GM23248 (cell line): Measurements from ENCODE around the gene PLAC1. TPM values are rescaled to one million over a fixed set of nuclear protein-coding genes. Genes with fewer than 3 reads are reported as not detected.

Experiments
- DNase-seq: peaks from one replicate; pipeline ENCODE4 v3.0.0-alpha.2; 2015
- H2AFZ ChIP-seq: fragments of 200-600 bp; sonication (generic); 2 replicates; pipeline ENCODE4 v1.6.1; 2016; ENCODE audit warnings: antibody characterized with exemption
- H3F3A ChIP-seq: fragments of 200-600 bp; sonication (generic); 2 replicates; pipeline ENCODE4 v1.6.1; 2016; ENCODE audit warnings: mild to moderate bottlenecking, antibody characterized with exemption, mixed run types; ENCODE audit not compliant: insufficient read depth
- H3K27ac ChIP-seq: fragments of 200-600 bp; sonication (generic); 2 replicates; pipeline ENCODE4 v1.5.1; 2016; ENCODE audit warnings: mild to moderate bottlenecking
- H3K27me3 ChIP-seq: fragments of 200-600 bp; sonication (generic); replicated peaks from 2 replicates; pipeline ENCODE4 v1.6.1; 2016; ENCODE audit warnings: mild to moderate bottlenecking; ENCODE audit not compliant: insufficient read depth
- H3K36me3 ChIP-seq: fragments of 200-600 bp; sonication (generic); 2 replicates; pipeline ENCODE4 v1.6.1; 2016; ENCODE audit warnings: low read depth, mild to moderate bottlenecking
- H3K4me1 ChIP-seq: fragments of 200-600 bp; sonication (generic); 2 replicates; pipeline ENCODE4 v1.6.1; 2016; ENCODE audit warnings: mild to moderate bottlenecking; ENCODE audit not compliant: insufficient read depth
- H3K4me2 ChIP-seq: fragments of 200-600 bp; sonication (generic); one replicate; pipeline ENCODE4 v1.6.1; 2016; ENCODE audit warnings: mild to moderate bottlenecking; ENCODE audit not compliant: unreplicated experiment
- H3K4me3 ChIP-seq: fragments of 200-600 bp; sonication (generic); 2 replicates; pipeline ENCODE4 v1.5.1; 2016; ENCODE audit warnings: mild to moderate bottlenecking
- H3K79me2 ChIP-seq: fragments of 200-600 bp; sonication (generic); 2 replicates; pipeline ENCODE4 v1.6.1; 2016; ENCODE audit warnings: mild to moderate bottlenecking; ENCODE audit not compliant: insufficient read depth
- H3K9ac ChIP-seq: fragments of 200-600 bp; sonication (generic); 2 replicates; pipeline ENCODE4 v1.6.1; 2016; ENCODE audit warnings: mild to moderate bottlenecking
- H3K9me2 ChIP-seq: fragments of 200-600 bp; sonication (generic); 2 replicates; pipeline ENCODE4 v1.6.1; 2016; ENCODE audit warnings: mixed run types, mild to moderate bottlenecking, moderate library complexity; ENCODE audit not compliant: insufficient read depth
- H3K9me3 ChIP-seq: fragments of 200-600 bp; sonication (generic); one replicate; pipeline ENCODE4 v1.6.1; 2017; ENCODE audit warnings: low read depth
- H4K20me1 ChIP-seq: fragments of 200-600 bp; sonication (generic); 2 replicates; pipeline ENCODE4 v1.6.0; 2016; ENCODE audit not compliant: insufficient read depth
- EZH2 ChIP-seq: fragments of 200-600 bp; sonication (generic); IDR thresholded peaks from 2 replicates; pipeline ENCODE4 v1.6.1; 2018; ENCODE audit warnings: antibody characterized with exemption, mild to moderate bottlenecking; ENCODE audit not compliant: insufficient read depth, poor library complexity, severe bottlenecking
- EZH2phosphoT487 ChIP-seq: fragments of 200-600 bp; sonication (generic); IDR thresholded peaks from 2 replicates; pipeline ENCODE4 v1.6.1; 2018; ENCODE audit warnings: antibody characterized with exemption, moderate library complexity, mild to moderate bottlenecking, low read depth; ENCODE audit not compliant: insufficient read depth
- WGBS, 2 experiments: methylation state at CpG; one replicate each; pipeline ENCODE4 v1.1.6; 2015 to 2017; ENCODE audit warnings: low lambda C conversion rate in 2 of 2, low coverage in 1 of 2; ENCODE audit errors: missing lambda C conversion rate in 2 of 2; 5-methylcytosine and 5-hydroxymethylcytosine counted together
- in situ Hi-C: fragments of 300-500 bp; cut with MboI; formaldehyde crosslinking; loops from 2 replicates; pipeline ENCODE4 v1.15.0; 2020
- polyA plus RNA-seq: library from polyadenylated mRNA; unstranded; fragments of >200 nt; fragmentation: Nextera tagmentation; extraction: Ambion mirVana; gene quantifications from 2 replicates; pipeline ENCODE4 v1.2.1, GENCODE V29; 2016
- total RNA-seq: library from RNA; depleted of rRNA; stranded (reverse); fragments of >200 nt; shearing (Covaris generic); gene quantifications from 2 replicates; pipeline ENCODE4 v1.2.3, GENCODE V29; 2014

The PLAC1 gene
- total and polyA plus RNA-seq, 2 experiments from 2014 or later = not detected

- no peak for DNase-seq
- H4K20me1 ChIP-seq = no peaks in the 10 kb centered on the region
- no peak for TF ChIP-seq EZH2
- no peak for TF ChIP-seq EZH2phosphoT487
- H3K9ac ChIP-seq = no peak overlapping the region
- in situ Hi-C loops = no loop called here
- no peaks in the 10 kb centered on the region for H3K27me3 ChIP-seq
- 82 to 88% methylated on average over 5 to 6 of the region's 6 CpGs for WGBS, 2 experiments
- no peaks in the 10 kb centered on the region for H3K9me2 ChIP-seq
- no peak overlapping the region for H3K27ac ChIP-seq
- no peak overlapping the region for H3K4me3 ChIP-seq
- no peak overlapping the region for H3K4me2 ChIP-seq
- no peaks in the 10 kb centered on the region for H3K36me3 ChIP-seq
- no peaks in the 10 kb centered on the region for H3K9me3 ChIP-seq
- peaks cover 19% of the 10 kb centered on the region for H3K4me1 ChIP-seq
- H2AFZ ChIP-seq = no peak overlapping the region
- H3K79me2 ChIP-seq = no peaks in the 10 kb centered on the region
- peaks cover 18% of the 10 kb centered on the region for H3F3A ChIP-seq
Measured at GRCh38 chrX:134607523-134607922, 50.7 kb downstream of the PLAC1 start.

- Histone ChIP-seq H3K4me1 (peaks cover 36% of the 10 kb centered on the region), H3F3A (peaks cover 34% of the 10 kb centered on the region), H3K79me2 (no peaks in the 10 kb centered on the region), H3K36me3 (no peaks in the 10 kb centered on the region), H3K4me2 (no peak overlapping the region), H3K9ac (peak overlapping the region; percentile 58), H2AFZ (peak overlapping the region; percentile 55), H3K9me3 (no peaks in the 10 kb centered on the region), H3K9me2 (no peaks in the 10 kb centered on the region), H3K27me3 (no peaks in the 10 kb centered on the region), H3K4me3 (no peak overlapping the region), H3K27ac (peak overlapping the region; percentile 88), H4K20me1 (no peaks in the 10 kb centered on the region)
- 50 to 52% methylated on average over 4 of the region's 4 CpGs for WGBS, 2 experiments
- in situ Hi-C loops = no loop called here
- TF ChIP-seq EZH2 (no peak), EZH2phosphoT487 (no peak)
- DNase-seq = peak; percentile 51
Measured at GRCh38 chrX:134604701-134605311, 53.5 kb downstream of the PLAC1 start.

- Histone ChIP-seq H3F3A (peaks cover 34% of the 10 kb centered on the region), H3K27ac (peak overlapping the region; percentile 88), H3K9me2 (no peaks in the 10 kb centered on the region), H3K27me3 (no peaks in the 10 kb centered on the region), H3K9me3 (no peaks in the 10 kb centered on the region), H3K79me2 (no peaks in the 10 kb centered on the region), H3K4me1 (peaks cover 37% of the 10 kb centered on the region), H3K36me3 (no peaks in the 10 kb centered on the region), H3K4me2 (no peak overlapping the region), H4K20me1 (no peaks in the 10 kb centered on the region), H2AFZ (peak overlapping the region; percentile 55), H3K9ac (peak overlapping the region; percentile 58), H3K4me3 (no peak overlapping the region)
- 11 to 16% methylated on average over 3 of the region's 3 CpGs for WGBS, 2 experiments
- peak; percentile 85 for DNase-seq
- in situ Hi-C loops = no loop called here
- TF ChIP-seq EZH2 = no peak
- TF ChIP-seq EZH2phosphoT487 = no peak
Measured at GRCh38 chrX:134603806-134604700, 54.2 kb downstream of the PLAC1 start.

GRCh38 chrX:134602410-134602809, 55.9 kb downstream of the PLAC1 start:
- peaks cover 37% of the 10 kb centered on the region for H3K4me1 ChIP-seq
- H4K20me1 ChIP-seq = no peaks in the 10 kb centered on the region
- no peak overlapping the region for H3K4me3 ChIP-seq
- TF ChIP-seq EZH2phosphoT487 (no peak), EZH2 (no peak)
- H3K27ac ChIP-seq = no peak overlapping the region
- no peak overlapping the region for H3K4me2 ChIP-seq
- H3K79me2 ChIP-seq = no peaks in the 10 kb centered on the region
- H3K36me3 ChIP-seq = no peaks in the 10 kb centered on the region
- DNase-seq = no peak
- H3F3A ChIP-seq = peaks cover 34% of the 10 kb centered on the region
- no peaks in the 10 kb centered on the region for H3K27me3 ChIP-seq
- no peak overlapping the region for H2AFZ ChIP-seq
- no peaks in the 10 kb centered on the region for H3K9me2 ChIP-seq
- in situ Hi-C loops = no loop called here
- H3K9me3 ChIP-seq = no peaks in the 10 kb centered on the region
- no peak overlapping the region for H3K9ac ChIP-seq
